Measurements from ENCODE around the gene ESRRA.

DNA sequence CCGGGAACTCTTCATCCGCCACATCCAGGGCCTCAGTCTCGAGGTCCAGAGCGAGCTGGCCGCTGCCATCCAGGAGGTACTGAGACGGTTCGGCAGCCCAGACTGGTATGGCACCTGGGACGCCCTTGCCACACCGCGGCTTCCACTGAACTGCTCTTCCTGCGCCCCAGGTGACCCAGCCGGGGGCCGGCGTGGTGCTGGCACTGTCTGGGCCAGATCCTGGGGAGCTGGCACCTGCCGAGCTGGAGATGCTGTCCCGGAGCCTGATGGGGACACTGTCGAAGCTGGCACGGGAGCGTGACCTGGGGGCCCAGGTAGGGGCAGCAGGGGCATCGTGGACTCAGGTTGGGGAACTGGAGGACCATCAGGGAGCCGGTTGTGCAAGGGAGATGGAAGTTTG lies 36.1 kb downstream of the ESRRA start:
- TF ChIP-seq, protein P1, sequence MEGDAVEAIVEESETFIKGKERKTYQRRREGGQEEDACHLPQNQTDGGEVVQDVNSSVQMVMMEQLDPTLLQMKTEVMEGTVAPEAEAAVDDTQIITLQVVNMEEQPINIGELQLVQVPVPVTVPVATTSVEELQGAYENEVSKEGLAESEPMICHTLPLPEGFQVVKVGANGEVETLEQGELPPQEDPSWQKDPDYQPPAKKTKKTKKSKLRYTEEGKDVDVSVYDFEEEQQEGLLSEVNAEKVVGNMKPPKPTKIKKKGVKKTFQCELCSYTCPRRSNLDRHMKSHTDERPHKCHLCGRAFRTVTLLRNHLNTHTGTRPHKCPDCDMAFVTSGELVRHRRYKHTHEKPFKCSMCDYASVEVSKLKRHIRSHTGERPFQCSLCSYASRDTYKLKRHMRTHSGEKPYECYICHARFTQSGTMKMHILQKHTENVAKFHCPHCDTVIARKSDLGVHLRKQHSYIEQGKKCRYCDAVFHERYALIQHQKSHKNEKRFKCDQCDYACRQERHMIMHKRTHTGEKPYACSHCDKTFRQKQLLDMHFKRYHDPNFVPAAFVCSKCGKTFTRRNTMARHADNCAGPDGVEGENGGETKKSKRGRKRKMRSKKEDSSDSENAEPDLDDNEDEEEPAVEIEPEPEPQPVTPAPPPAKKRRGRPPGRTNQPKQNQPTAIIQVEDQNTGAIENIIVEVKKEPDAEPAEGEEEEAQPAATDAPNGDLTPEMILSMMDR (conservative IDR thresholded peaks at IDR 0.05; ENCODE audit: low read depth, low read length), result no peak
- TF ChIP-seq EZH2 (IDR thresholded peaks at IDR 0.05; ENCODE audit: low read length, unreplicated experiment) (no peak), EZH2phosphoT487 (IDR thresholded peaks at IDR 0.05; ENCODE audit: borderline replicate concordance, low read length) (no peak)
